PC-3 (cell line): Measurements from ENCODE around the gene PTPN5.

ENCODE experiments used
- CTCF ChIP-seq: fragments of 300-600 bp; sonication (generic); conservative IDR thresholded peaks from 2 replicates; pipeline ENCODE4 v1.5.1; 2017; ENCODE audit warnings: antibody characterized with exemption, low read depth, mild to moderate bottlenecking, low read length
- EZH2 ChIP-seq: fragments of 300-600 bp; sonication (generic); IDR thresholded peaks from one replicate; pipeline ENCODE4 v1.6.1; 2017; ENCODE audit warnings: antibody characterized with exemption, mild to moderate bottlenecking, low read length; ENCODE audit not compliant: unreplicated experiment
- EZH2phosphoT487 ChIP-seq: fragments of 300-600 bp; sonication (generic); IDR thresholded peaks from 2 replicates; pipeline ENCODE4 v1.6.1; 2018; ENCODE audit warnings: mild to moderate bottlenecking, antibody characterized with exemption, low read length, borderline replicate concordance

- TF ChIP-seq CTCF (no peak), EZH2phosphoT487 (no peak), EZH2 (no peak)
Observed at GRCh38 chr11:18723991-18724390, 67.6 kb downstream of the PTPN5 start.
